K562 (cell line): ENCODE results near the gene ID1. TPM values are rescaled to one million over a fixed set of nuclear protein-coding genes. Genes with fewer than 3 reads are reported as not detected.

Experiments used
- ARID4B ChIP-seq: sonication (generic); formaldehyde crosslinking; IDR thresholded peaks from 2 replicates; pipeline ENCODE4 v1.8.0; 2022; ENCODE audit warnings: mild to moderate bottlenecking, missing genetic modification reagents
- BRF1 ChIP-seq: IDR thresholded peaks from 3 replicates; pipeline ENCODE4 v1.6.1; 2011; ENCODE audit warnings: borderline replicate concordance, mild to moderate bottlenecking; ENCODE audit not compliant: insufficient read length; ENCODE audit errors: extremely low read depth
- CBX8 ChIP-seq: fragments of 200-600 bp; sonication (generic); IDR thresholded peaks from 2 replicates; pipeline ENCODE4 v1.6.1; 2012; ENCODE audit warnings: borderline replicate concordance, mixed run types, low read depth, mild to moderate bottlenecking, moderate library complexity, mixed read lengths, low read length, control low read depth, inconsistent platforms; ENCODE audit not compliant: poor library complexity, severe bottlenecking; ENCODE audit errors: extremely low read depth
- E2F5 ChIP-seq: sonication (generic); formaldehyde crosslinking; IDR thresholded peaks from 2 replicates; pipeline ENCODE4 v1.8.0; 2022; ENCODE audit warnings: mild to moderate bottlenecking, missing genetic modification reagents
- MCM5 ChIP-seq: fragments of 450-650 bp; IDR thresholded peaks from 2 replicates; pipeline ENCODE4 v1.6.1; 2016; ENCODE audit warnings: low read depth
- NRF1 ChIP-seq, 2 experiments: fragments of 450-650 bp; IDR thresholded peaks in 1 of 2; conservative IDR thresholded peaks in 1 of 2; 2 replicates each; pipeline ENCODE4 v1.6.1; 2014; ENCODE audit warnings: mild to moderate bottlenecking in 2 of 2
- POLR2G ChIP-seq: fragments of 200-400 bp; formaldehyde crosslinking; IDR thresholded peaks from 2 replicates; pipeline ENCODE4 v1.6.1; 2017; ENCODE audit warnings: low read depth, mild to moderate bottlenecking, antibody characterized with exemption, low read length, moderate library complexity
- PTBP1 ChIP-seq: fragments of 200-400 bp; formaldehyde crosslinking; IDR thresholded peaks from 2 replicates; pipeline ENCODE4 v1.6.1; 2017; ENCODE audit warnings: low read depth, low read length
- SAP30 ChIP-seq: fragments of 200-600 bp; sonication (generic); IDR thresholded peaks from 2 replicates; pipeline ENCODE4 v1.6.1; 2012; ENCODE audit warnings: borderline replicate concordance, low read depth, mild to moderate bottlenecking, moderate library complexity, low read length, control low read depth, inconsistent platforms; ENCODE audit not compliant: insufficient read depth, poor library complexity, severe bottlenecking
- SOX6 ChIP-seq: fragments of 450-650 bp; IDR thresholded peaks from 2 replicates; pipeline ENCODE4 v1.6.1; 2014; ENCODE audit warnings: mild to moderate bottlenecking
- SRSF1 ChIP-seq: fragments of 200-400 bp; formaldehyde crosslinking; IDR thresholded peaks from 2 replicates; pipeline ENCODE4 v1.6.1; 2017; ENCODE audit warnings: mild to moderate bottlenecking, low read depth, low read length, moderate library complexity
- TCF7 ChIP-seq: sonication (generic); IDR thresholded peaks from 2 replicates; pipeline ENCODE4 v1.6.1; 2016; ENCODE audit warnings: antibody characterized with exemption, borderline replicate concordance
- THAP12 ChIP-seq: fragments of 250-450 bp; sonication (Bioruptor Pico); IDR thresholded peaks from 2 replicates; pipeline ENCODE4 v1.9.0; 2021; ENCODE audit warnings: mild to moderate bottlenecking, inconsistent platforms
- USF2 ChIP-seq: sonication (generic); formaldehyde crosslinking; IDR thresholded peaks from 2 replicates; pipeline ENCODE4 v1.5.0; 2020; ENCODE audit warnings: missing genetic modification reagents
- ZNF316 ChIP-seq: fragments of 450-650 bp; IDR thresholded peaks from 2 replicates; pipeline ENCODE4 v1.6.1; 2016
- ZNF512 ChIP-seq: IDR thresholded peaks from 2 replicates; pipeline ENCODE4 v1.6.1; 2016; ENCODE audit warnings: missing genetic modification characterization, missing compliant biosample characterization
- polyA plus RNA-seq, 8 experiments: library from polyadenylated mRNA; depleted of rRNA in 4 of 8; stranded (reverse) in 5 of 8; unstranded in 3 of 8; fragments of >200 nt; fragmentation: Nextera tagmentation in 2 of 8; fragmentation: Illumina TruSeq in 1 of 8; extraction: Ambion mirVana in 2 of 8; extraction: Trizol in 1 of 8; gene quantifications; 2 replicates each; pipeline versions ENCODE4 v1.2.1 to v1.2.3, GENCODE V29; 2011 to 2014; ENCODE audit warnings: inconsistent platforms in 1 of 8, missing spikeins in 1 of 8
- total RNA-seq, 7 experiments: library from RNA; depleted of rRNA in 6 of 7; stranded (reverse); fragments of >200 nt in 6 of 7; fragmentation: Illumina TruSeq in 2 of 7; extraction: Trizol in 2 of 7; gene quantifications; 2 replicates each; pipeline versions ENCODE4 v1.2.1 to v1.2.3, GENCODE V29; 2011 to 2021; ENCODE audit warnings: low replicate concordance in 1 of 7

The ID1 gene
- total and polyA plus RNA-seq, 9 of the 15 experiments (the other 6 are each of a cell fraction or from before 2014, with no cell fraction given) = 1.4 to 358 (median 65.0) TPM

GRCh38 chr20:31606804-31607639 is 1.9 kb downstream of the ID1 start (continued):
- TF ChIP-seq E2F5 (CRISPR knock-in tag) = no peak
- TF ChIP-seq PTBP1 = 0 out of 2 replicates have a peak, but pooled peaks have one; percentile 20
- no peak for TF ChIP-seq BRF1
- TF ChIP-seq SRSF1 = no peak
- TF ChIP-seq ARID4B (CRISPR knock-in tag) = peak; percentile 70; the same call in 1 of the 2 replicates
- TF ChIP-seq SOX6 = peak; percentile 59
- peak; percentile 84 for TF ChIP-seq POLR2G
- TF ChIP-seq ZNF512 (tag) = no peak
- peak; percentile 85 for TF ChIP-seq SAP30
- TF ChIP-seq TCF7 = no peak
- no peak for TF ChIP-seq USF2 (CRISPR knock-in tag)
- peak; percentile 47 to 48; a peak in 3 of 4 replicates for TF ChIP-seq NRF1 (conservative IDR thresholded peaks at IDR 0.05 in 1 of 2, IDR thresholded peaks at IDR 0.05 in 1 of 2)
- TF ChIP-seq CBX8 = no peak
- no peak for TF ChIP-seq ZNF316
- no peak for TF ChIP-seq THAP12 (CRISPR knock-in tag)
- no peak for TF ChIP-seq MCM5
